Measurements from ENCODE around the gene CCL1.

GRCh38 chr17:34349751-34350150 is 13.3 kb downstream of the CCL1 start:
- no peak for TF ChIP-seq EZH2 (IDR thresholded peaks at IDR 0.05; ENCODE audit: low read length, missing control alignments)
- TF ChIP-seq CTCF (conservative IDR thresholded peaks at IDR 0.05 in 1 of 2, IDR thresholded peaks at IDR 0.05 in 1 of 2; ENCODE audit: low read depth in 1 of 2, low read length in 2 of 2), result no peak
